GF-D8 (cell line): ENCODE data around the gene SLC8A3.

Source experiments
- DNase-seq: peaks from one replicate; lab custom pipeline; 2025; lab: John Stamatoyannopoulos, UW

SLC8A3 gene

DNA sequence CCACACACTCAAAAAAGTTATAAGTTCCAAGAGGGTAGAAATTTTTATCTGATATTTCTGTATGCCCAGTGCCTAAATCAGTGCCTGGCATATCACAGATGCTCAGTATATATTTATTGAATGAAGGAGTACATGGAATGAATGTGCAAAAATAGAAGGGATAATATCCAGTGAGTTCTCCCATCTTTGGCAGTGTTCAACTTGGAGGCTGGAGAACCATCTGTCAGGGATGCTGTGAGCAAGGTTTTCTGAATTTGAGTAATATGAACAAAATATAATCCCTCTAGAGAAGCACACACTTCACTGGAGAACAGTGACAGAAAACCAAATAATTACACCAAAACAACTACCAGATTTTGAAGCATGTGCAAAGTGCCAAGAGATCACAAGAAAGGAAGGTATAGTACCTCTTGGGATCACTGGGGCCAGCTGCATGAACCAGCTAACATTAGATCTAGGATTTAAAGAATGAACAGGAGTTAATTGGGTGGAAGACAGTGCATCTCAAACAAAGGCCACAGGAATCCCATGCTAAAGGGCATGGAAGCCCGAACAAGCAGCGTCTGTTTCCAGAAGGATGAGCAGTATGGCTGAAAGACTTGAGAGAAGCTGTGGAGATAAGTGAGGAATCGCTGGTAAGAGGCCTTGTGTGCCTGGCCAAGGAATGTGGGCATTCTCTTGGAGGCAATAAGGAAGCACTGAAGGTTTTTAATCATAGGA, 11.5 kb downstream of the SLC8A3 start:
- no peak for DNase-seq

DNA sequence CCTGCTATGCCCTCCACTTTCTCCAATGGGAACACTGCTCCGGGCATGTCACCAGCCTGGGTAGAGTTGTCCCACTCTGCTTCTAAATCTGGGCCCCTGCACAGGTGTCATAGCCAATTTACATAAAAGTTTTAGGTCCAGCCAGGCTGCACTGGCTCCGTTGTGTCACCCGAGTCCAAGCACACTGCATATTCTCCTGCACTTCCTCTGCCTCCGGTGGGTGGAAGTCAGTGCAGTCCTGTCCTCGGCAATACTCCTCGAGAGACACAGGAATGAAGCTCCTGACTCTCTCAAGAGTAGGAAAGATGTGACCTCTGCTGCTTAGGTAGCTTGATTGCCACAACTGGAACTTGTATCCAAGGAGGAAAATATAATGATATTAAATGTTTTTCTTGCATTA, 15.2 kb downstream of the SLC8A3 start:
- no peak for DNase-seq

DNA sequence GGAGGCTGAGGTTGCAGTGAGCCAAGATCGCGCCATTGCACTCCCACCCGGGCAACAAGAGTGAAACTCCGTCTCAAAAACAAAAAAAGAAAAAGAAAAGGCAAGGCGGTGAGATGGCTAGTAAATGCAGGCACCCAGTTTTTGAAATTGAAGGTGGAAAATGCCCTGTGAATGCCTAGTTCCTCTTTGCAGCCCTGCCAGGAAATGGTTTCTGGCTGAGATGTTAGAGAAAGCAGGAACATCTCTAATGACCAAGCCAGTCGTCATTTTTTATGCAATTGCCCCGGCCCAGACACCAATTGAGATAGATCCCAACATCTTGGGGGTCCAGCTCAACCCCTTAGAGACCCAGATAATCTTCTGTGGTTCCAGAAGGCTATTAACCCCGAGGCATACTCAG, 17.0 kb downstream of the SLC8A3 start:
- no peak for DNase-seq

DNA sequence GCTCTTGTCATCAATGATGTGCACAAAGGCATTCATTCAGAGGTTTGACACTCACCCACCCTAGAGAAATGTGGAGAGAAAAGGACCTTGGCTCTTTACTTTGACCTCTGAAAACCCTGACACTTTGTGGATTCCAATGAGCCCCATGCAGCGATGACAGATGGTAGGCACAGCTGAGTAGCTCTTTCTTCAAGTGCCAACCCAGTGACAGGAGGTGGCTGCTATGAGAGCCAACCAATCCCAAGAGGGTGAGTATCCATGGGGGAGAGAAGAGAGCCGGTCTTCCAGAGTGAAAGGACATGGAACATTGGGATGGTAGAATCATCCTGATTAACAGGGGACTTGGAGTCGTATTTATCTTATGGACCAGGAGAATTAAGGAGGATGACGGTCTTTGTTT, 17.8 kb downstream of the SLC8A3 start:
- DNase-seq, result no peak

DNA sequence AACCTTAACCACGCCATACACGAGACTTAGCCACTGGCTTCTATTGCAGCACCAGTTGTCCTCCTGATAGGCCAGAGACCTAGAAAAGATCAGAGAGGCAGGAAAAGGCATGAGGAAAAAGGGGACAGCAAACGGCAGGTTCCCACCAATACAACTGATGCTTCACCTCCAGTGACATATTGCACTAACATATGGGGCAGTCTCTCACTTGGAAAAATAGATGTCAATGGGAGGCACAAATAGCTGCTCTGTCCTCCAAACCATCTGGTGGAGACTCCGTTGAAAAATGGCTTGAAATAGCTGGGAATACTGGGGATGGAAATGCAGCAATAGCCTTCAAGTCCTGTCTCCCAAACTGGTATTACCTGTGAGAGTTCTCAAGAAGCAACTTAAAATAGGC, 20.3 kb downstream of the SLC8A3 start:
- no peak for DNase-seq

DNA sequence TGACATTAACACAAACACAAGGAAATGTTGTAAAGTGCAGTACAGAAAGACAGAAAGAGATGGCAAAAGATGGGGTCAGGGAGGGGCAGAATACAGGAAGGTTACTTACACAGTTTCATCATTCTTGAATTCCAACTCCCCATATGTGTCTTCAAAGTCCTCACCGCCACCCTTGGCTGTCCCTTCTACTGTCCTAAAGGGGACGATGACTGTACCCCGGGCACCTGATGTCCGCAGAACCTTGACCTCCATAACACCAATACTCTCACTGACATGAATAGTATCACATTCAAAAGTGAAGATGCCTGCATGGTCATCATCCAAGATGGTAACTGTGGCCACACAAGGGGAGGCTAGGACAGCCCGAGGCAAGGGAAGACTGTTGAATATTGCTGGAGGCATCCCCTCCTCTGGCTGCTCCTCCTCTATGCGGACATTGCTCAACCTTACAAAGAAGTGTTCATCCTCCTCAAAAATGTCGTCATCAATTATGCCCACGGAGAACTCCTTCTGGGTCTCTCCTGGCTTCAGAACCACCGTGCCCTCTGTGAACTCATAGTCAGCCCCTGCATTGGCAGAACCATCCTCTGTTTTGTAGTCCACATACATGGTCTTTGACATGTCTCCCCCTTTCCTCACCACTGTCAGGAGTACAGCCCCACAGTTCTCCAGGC, 22.1 kb downstream of the SLC8A3 start:
- no peak for DNase-seq

DNA sequence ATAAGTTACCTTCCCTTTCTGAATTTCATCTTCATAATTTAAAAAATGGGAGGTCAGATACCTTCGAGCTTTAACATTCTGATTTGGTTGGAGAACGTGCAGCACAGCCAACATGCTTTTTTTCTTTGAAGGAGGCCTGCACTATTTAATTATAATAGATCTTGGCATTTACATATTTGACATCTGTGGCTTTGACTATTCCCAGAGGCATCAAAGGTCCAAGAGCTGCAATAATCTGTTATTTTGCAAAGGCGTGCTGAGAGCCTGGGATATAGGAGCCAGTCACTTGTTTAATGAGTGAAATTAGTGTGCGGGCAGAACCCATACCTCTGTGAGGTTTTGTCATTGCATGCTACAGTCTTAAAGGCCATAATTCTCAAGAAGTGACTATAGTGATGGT, 26.4 kb downstream of the SLC8A3 start:
- no peak for DNase-seq

DNA sequence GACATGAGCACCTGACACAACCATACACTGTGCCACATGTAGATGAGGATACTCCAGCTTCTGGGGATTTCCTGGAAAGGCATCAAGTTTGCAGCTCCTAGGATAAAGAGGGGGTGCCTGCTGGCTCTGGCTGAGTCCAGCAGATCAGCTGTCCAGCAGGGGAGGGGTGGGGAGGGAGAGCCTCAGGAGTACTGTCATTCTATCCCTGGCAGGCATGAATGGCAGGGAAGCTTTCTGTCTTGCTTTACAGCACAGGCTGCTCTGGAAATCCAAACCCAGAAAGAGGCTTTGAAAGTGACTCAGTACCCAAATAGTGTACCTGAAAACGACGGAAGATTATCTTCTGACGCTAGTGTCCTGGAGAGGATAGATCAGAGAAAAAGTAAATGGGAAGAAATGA, 32.2 kb downstream of the SLC8A3 start:
- DNase-seq, result no peak

DNA sequence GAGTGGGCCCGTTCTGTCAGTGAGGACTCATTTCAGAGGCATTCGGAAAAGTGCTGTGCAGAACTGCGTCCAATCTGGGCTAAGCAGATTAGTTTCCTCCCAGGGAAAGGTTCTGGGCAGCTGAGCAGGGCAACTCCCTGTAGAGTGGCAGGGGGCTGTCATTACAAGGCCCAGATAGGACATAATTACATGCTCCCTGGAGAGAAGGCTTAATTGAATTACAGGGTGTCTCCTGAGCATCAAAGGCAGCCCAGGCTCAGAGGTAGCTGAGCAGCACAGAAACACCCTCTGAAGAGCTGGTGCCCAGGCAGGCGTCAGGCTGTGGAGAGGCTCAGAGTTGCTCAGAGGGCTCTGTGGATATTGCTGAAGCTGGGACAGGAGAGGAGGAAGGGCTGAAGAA, 36.0 kb downstream of the SLC8A3 start:
- no peak for DNase-seq

DNA sequence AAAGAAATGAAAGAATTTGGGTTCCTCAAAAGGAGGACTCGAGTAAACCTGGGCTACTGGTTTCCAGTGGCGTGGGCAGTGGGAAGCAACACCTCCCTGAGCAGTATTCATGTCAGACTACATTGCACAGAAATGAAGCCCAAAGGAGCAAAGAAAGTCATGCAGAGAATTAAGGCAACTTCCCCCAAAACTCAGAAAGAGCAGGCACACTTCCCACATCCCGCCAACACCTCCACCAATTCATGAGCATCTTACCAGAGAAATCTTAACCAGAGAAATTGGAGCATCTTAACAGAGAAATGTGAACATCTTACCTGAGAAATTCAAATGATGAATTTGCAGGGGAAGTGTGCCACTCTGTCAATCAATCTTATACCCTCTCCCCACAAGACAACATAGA, 36.7 kb downstream of the SLC8A3 start:
- no peak for DNase-seq

DNA sequence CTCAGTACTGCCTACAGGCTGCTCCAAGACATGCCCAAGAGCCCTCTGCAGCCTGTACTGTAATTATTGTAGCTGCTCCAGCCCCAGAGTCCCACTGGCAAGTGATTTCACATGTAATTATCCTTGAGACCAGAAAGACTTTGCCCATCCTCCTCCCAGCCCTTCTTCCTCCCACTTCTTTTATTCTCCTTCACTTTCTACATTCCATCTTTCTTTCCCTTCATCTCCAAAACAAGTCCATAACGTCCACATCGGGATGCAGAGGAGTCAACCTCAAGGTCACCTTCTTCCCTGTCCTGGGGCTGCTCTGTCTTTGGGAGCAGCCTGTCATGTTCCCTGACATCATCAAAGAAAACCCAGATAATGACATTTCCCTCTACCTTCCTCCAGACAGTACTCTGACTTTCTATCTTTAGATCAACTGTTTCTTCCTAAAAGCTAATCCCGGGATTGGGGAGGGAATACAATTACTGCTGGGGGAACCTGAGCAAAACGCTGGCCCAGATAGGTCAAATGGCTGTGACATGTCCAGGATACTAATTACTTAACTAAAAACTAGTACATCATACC, 39.1 kb downstream of the SLC8A3 start:
- no peak for DNase-seq

DNA sequence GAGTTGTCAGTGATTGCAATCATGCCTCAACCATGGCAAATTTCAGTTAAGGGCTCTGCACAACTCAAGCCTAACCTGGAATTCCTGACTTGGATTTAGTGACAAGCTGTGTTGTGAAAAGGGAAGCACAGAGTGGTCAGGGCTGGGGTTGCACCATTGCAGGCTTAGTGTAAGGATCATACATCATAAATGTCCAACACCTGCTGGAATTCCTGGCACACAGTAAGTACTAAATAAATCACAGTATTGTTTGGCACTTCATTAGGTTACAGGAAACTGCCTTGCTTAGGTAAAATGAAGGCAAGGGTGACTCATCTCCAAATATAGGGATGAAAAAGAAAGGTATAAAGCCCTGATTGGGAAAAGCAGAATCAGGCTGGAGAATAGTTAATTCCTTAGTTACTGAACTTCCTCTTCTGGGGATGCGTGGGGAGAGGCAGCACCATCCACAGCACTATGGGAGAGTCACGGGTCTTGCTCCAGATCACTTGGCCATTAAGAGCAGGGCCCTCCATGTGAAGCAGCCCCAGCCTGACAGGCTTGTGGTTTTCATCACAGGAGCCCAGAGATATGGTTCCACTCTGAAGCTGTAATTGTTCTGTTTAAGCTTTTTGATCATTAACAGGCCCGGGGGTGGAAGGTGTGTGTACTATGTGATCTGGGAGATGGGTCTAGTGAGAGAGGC, 39.7 kb downstream of the SLC8A3 start:
- DNase-seq, result no peak

DNA sequence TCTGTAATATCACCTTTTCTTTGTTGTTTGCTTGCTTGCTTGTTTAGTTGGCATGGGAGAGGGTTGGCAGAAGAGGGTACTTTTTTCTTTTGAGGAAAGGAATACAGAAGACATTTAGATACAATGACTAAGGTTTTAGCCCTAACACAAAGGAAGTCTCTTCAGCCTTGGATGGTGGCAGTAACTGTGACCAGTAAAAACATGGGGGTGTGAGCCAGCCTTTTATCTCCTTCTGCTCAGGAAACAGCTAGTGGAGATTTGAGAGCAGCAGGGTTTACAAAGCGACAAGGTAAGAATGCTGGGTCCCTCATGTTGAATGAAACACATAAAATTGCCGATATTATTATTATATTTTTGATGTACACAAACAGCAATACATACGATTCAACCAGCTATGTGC, 40.4 kb downstream of the SLC8A3 start:
- DNase-seq, result no peak

DNA sequence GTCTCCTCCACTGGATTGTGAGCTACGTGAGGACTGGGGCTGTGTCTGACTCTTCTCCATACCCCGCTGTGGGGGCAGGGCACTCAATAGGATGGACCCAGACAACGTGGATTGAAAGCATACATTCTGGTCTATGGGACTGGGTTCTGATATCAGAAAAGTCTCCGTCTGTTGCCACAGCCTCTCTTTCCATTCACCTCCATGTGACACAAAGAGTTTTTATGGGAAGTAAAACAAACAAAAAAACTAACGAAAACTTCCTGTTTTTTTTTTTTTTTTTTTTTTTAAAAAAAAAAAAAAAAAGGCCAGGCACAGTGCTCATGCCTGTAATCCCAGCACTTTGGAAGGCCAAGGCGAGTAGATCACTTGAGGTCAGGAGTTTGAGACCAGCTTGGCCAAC, 44.7 kb downstream of the SLC8A3 start:
- DNase-seq, result no peak

DNA sequence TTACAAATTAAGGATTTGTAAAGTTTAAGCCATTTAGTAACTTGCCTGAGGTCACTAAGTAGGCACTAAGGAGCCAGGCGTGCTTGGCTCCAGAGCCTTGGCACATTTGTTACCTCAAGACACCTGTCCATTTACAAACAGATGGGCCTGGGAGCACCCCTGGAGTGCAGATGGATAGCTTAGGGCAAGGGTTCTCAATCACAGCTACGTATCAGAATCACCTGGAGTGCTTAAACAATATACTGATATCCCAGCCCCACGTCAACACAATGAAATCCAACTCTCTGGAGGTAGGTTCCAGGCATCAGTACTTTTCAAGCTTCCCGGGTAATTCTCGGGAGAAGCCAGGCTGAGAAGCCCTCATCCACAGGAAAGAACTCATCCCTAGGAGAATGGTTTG, 45.4 kb downstream of the SLC8A3 start:
- no peak for DNase-seq

DNA sequence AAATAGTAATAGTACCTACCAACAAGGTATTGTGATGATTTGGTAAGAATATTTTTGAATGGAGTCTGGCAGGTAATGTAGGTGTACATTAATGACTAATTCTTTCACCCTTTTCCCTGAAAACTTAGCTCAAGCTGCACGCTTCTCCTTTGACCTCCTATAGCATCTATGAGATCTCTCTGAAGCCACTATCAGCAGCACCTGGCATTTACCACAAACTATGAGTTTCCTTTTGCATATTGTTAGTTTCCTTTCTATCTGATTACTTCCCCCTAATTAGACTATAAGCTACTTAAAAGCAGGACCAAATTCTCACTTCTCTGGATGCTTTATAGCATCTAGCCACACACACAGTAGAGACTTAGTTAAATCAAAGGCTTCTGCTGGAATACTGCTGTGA, 48.1 kb downstream of the SLC8A3 start:
- no peak for DNase-seq

DNA sequence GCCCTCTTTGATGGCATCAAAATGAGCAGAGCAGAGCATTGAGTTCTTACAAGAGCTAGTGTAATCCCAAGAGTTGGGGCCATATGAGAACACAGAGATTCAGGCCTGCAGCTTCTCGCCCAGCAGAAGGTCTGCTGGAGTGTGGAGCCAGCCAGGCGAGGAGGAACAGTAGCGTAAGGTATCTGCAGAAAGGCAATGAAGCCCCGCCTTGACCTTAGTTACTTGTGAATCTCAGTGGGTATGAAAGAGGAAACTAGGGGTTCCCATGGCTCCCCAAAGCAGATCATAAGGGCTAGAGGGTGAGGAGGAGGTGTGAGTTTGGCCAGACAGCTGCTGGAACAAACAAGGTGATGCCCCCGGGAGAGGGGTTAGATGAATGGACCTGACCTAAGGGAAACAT, 49.4 kb downstream of the SLC8A3 start:
- no peak for DNase-seq

DNA sequence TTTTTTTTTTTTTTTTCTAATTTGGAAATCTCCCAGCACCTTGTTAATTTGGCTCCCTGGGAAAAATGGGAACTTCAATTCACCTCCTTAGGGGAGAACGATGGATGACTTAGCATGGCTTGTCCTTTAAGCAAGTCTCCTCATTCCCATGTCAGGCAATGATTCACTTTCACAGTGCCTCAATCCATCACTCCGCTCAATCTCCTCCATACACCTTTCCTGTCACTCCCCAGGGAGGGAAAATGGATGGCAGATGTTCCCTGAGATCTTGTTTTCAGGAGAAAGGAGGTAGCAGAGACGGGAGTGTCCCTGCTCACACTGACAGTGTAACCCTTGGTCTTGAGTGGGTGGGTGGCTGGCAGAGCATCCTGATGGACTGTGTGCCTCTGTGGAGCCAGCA, 51.0 kb downstream of the SLC8A3 start:
- no peak for DNase-seq

DNA sequence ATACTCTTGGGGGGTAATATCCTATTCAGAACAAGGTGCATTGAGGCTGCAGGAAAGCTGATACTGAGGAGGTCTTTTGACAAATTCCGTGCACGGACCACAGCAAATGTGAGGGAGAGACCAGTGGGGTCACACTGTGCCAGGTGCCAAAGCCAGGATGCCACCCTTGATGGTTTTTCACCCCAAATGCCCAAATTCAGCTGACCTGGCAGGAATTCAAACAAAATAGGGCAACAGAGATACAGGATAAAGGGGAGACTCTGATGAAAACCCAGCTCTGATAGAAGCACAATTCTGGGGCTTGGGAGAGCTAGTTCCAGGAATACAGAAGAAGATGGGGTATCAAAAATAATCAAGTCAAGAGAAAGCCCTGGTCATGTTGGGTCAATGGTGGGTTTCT, 55.3 kb downstream of the SLC8A3 start:
- DNase-seq, result no peak

DNA sequence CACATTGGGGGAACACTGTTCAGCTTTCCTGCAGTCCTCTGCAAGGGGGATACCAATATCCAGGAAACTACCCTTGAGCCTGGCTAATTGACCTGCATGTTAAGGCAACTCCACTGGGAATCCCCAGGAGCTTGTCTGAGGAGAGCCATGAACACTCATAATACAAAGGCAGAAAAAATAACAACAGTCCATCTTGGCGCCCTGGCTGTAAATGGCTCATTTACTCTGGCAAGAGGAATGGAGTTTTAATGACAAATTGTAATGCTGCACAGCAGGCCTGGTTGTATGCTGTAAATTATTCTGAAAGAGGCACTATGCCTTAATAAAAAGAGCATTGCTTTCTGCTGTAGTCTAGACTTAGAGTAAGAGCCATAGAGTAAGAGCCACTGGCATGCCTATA, 58.3 kb downstream of the SLC8A3 start:
- DNase-seq, result no peak

DNA sequence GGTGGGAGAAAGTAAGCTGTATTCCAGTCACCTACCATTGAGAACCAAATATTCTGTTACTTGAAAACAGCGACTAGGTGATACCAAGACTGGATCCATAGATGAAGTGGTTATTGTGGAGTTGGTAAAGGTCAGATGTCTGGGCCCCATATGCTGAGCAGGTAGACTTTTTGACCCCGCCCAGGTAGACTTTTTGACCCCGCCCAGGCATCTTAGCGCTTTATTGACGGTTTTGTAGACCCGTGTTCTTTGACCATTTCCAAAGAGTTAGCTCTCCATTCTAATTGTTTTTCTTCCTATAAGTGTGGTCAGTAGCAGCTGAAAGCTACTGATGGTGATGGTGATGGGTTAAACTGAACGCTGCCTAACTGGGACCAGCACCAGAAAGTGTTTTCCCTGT, 61.6 kb downstream of the SLC8A3 start:
- DNase-seq, result no peak

DNA sequence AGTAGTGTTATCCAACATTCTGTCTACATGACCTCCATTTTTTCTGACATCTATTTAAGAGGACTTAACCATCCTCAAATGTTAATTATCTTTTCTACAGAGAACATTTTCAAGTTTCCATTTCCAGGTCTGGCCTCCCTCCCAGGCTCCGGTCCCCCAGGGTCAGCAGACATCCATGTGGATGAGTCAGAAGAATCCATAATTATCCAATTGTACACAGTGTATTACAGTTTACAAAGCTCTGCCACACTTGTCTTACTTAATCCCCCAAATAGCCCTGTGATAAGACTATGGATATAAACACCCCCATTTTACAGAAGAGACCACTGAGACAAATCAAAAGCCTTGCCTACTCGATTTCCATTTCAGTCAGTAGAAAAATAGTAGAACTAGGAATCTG, 65.0 kb downstream of the SLC8A3 start:
- no peak for DNase-seq

DNA sequence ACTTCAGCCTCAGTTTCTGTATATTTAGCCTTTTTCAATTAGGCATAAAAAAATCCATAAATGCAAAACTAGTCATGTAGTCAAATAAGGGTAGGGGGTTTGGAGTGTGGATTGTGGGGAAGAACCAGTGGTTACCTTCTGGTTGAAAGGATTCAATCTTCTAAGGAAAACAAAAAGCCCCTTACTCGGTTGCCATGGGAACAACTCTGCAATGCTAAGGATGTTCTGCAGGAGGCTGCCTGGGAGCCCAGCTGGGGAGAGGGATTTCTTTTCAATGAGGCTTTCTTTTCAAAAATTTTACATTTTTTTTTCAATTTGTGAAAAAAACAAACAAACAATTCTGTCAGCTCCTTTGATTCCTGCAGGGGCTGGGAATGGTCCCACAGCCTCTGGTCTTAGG, 67.2 kb downstream of the SLC8A3 start:
- DNase-seq, result no peak
